Measurements from ENCODE around the gene SMAD6.

DNA sequence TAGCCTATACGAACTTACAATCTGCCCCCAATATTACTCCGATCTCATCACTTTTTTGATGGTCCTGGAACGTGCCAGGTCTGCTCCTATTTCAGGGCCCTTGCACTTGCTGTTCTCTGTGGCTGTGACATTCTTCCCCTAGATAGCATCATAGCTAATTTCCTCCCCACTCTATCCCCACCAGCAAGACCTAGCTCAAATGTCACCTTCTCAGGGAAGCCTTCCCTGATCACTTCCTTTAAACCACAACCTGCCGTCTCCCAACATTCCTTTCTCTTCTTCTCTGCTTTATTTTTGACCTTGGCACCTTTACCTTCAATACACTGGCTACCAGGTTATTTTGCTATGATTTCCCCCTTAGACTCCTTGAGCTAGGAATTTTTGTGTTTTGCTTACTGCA, 5.3 kb upstream of the SMAD6 start:
- TF ChIP-seq, protein P1, sequence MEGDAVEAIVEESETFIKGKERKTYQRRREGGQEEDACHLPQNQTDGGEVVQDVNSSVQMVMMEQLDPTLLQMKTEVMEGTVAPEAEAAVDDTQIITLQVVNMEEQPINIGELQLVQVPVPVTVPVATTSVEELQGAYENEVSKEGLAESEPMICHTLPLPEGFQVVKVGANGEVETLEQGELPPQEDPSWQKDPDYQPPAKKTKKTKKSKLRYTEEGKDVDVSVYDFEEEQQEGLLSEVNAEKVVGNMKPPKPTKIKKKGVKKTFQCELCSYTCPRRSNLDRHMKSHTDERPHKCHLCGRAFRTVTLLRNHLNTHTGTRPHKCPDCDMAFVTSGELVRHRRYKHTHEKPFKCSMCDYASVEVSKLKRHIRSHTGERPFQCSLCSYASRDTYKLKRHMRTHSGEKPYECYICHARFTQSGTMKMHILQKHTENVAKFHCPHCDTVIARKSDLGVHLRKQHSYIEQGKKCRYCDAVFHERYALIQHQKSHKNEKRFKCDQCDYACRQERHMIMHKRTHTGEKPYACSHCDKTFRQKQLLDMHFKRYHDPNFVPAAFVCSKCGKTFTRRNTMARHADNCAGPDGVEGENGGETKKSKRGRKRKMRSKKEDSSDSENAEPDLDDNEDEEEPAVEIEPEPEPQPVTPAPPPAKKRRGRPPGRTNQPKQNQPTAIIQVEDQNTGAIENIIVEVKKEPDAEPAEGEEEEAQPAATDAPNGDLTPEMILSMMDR (IDR thresholded peaks at IDR 0.05), result no peak
- TF ChIP-seq POLR2A (IDR thresholded peaks at IDR 0.05), result no peak
- TF ChIP-seq POLR2AphosphoS5 (IDR thresholded peaks at IDR 0.05), result no peak
- no peak for TF ChIP-seq EP300 (IDR thresholded peaks at IDR 0.05)
